SK-N-SH treated with all-trans-retinoic acid at 6 μM for 48 hours (cell line): ENCODE results near the gene TMEM169.

Experiments used
- ATAC-seq: fragments of 200-7000 bp; cut with Tn5 transposase; 3 replicates; pipeline ENCODE4 v1.9.1; 2020; ENCODE audit warnings: mild to moderate bottlenecking, moderate library complexity
- ARNTL ChIP-seq: fragments of 450-650 bp; formaldehyde crosslinking; IDR thresholded peaks from 2 replicates; pipeline ENCODE4 v1.5.0; 2020; ENCODE audit warnings: low read depth, mild to moderate bottlenecking, moderate library complexity, borderline replicate concordance
- BACH2 ChIP-seq: fragments of 250-450 bp; sonication (Bioruptor Pico); IDR thresholded peaks from 2 replicates; pipeline ENCODE4 v1.9.0; 2021; ENCODE audit warnings: mild to moderate bottlenecking, borderline replicate concordance
- CREB5 ChIP-seq: fragments of 250-450 bp; sonication (Bioruptor Pico); IDR thresholded peaks from 2 replicates; pipeline ENCODE4 v1.5.1; 2020; ENCODE audit warnings: low read depth, mild to moderate bottlenecking, moderate library complexity
- CSDC2 ChIP-seq: fragments of 250-450 bp; sonication (Bioruptor Pico); IDR thresholded peaks from 2 replicates; pipeline ENCODE4 v1.5.0; 2020; ENCODE audit warnings: mild to moderate bottlenecking, moderate library complexity
- CSRNP3 ChIP-seq: fragments of 250-450 bp; sonication (Bioruptor Pico); IDR thresholded peaks from 2 replicates; pipeline ENCODE4 v1.5.1; 2021; ENCODE audit warnings: mild to moderate bottlenecking, moderate library complexity
- ESRRG ChIP-seq: fragments of 250-450 bp; sonication (Bioruptor Pico); IDR thresholded peaks from 2 replicates; pipeline ENCODE4 v1.6.1; 2021; ENCODE audit warnings: mild to moderate bottlenecking
- GLIS3 ChIP-seq: fragments of 250-450 bp; sonication (Bioruptor Pico); IDR thresholded peaks from 2 replicates; pipeline ENCODE4 v1.5.0; 2020; ENCODE audit warnings: mild to moderate bottlenecking, moderate library complexity
- ISL1 ChIP-seq: fragments of 250-450 bp; sonication (Bioruptor Pico); IDR thresholded peaks from 2 replicates; pipeline ENCODE4 v2.1.2; 2022; ENCODE audit warnings: mild to moderate bottlenecking, moderate library complexity
- OSR1 ChIP-seq: fragments of 250-450 bp; sonication (Bioruptor Pico); IDR thresholded peaks from 2 replicates; pipeline ENCODE4 v1.8.0; 2022; ENCODE audit warnings: moderate library complexity, mild to moderate bottlenecking, inconsistent platforms
- PATZ1 ChIP-seq: fragments of 250-450 bp; sonication (Bioruptor Pico); IDR thresholded peaks from 2 replicates; pipeline ENCODE4 v1.8.0; 2020; ENCODE audit warnings: mild to moderate bottlenecking, moderate library complexity, borderline replicate concordance
- POU6F1 ChIP-seq: fragments of 250-450 bp; sonication (Bioruptor Pico); IDR thresholded peaks from 2 replicates; pipeline ENCODE4 v1.8.0; 2021; ENCODE audit warnings: low read depth, mild to moderate bottlenecking, moderate library complexity, borderline replicate concordance
- PPARA ChIP-seq: fragments of 250-450 bp; sonication (Bioruptor Pico); IDR thresholded peaks from 2 replicates; pipeline ENCODE4 v1.5.0; 2020; ENCODE audit warnings: mild to moderate bottlenecking, borderline replicate concordance
- SNAI2 ChIP-seq: fragments of 250-450 bp; sonication (Bioruptor Pico); IDR thresholded peaks from 2 replicates; pipeline ENCODE4 v1.5.0; 2020; ENCODE audit warnings: mild to moderate bottlenecking, moderate library complexity
- TOX ChIP-seq: fragments of 250-450 bp; sonication (Bioruptor Pico); IDR thresholded peaks from 2 replicates; pipeline ENCODE4 v1.8.0; 2021; ENCODE audit warnings: mild to moderate bottlenecking, moderate library complexity, borderline replicate concordance
- ZFP30 ChIP-seq: fragments of 450-650 bp; formaldehyde crosslinking; IDR thresholded peaks from 2 replicates; pipeline ENCODE4 v1.5.0; 2022; ENCODE audit warnings: mild to moderate bottlenecking, moderate library complexity
- ZNF565 ChIP-seq: fragments of 450-650 bp; formaldehyde crosslinking; conservative IDR thresholded peaks from 2 replicates; pipeline ENCODE4 v1.5.0; 2020; ENCODE audit warnings: low read depth, mild to moderate bottlenecking, moderate library complexity
- ZNF8 ChIP-seq: fragments of 450-650 bp; formaldehyde crosslinking; IDR thresholded peaks from 2 replicates; pipeline ENCODE4 v1.5.0; 2020; ENCODE audit warnings: mild to moderate bottlenecking, moderate library complexity

TMEM169 gene

GRCh38 chr2:216147172-216148131, 65.7 kb downstream of the TMEM169 start:
- ATAC-seq = no peak; the same call in 2 of the 3 replicates
- TF ChIP-seq ISL1 (CRISPR knock-in tag) = no peak
- no peak for TF ChIP-seq ZNF565 (CRISPR knock-in tag)
- TF ChIP-seq ARNTL (CRISPR knock-in tag) = no peak
- no peak for TF ChIP-seq ZFP30 (CRISPR knock-in tag)
- no peak for TF ChIP-seq CSRNP3
- no peak for TF ChIP-seq CREB5 (CRISPR knock-in tag)
- no peak for TF ChIP-seq TOX (CRISPR knock-in tag)
- no peak for TF ChIP-seq PATZ1 (CRISPR knock-in tag)
- TF ChIP-seq, all 23 proteins: peak for 0

- TF ChIP-seq CSDC2 (no peak), BACH2 (CRISPR knock-in tag) (no peak), GLIS3 (CRISPR knock-in tag) (no peak)
- no peak for ATAC-seq
Observed at GRCh38 chr2:216148983-216149382, 67.3 kb downstream of the TMEM169 start.

- ATAC-seq = no peak
- no peak for TF ChIP-seq ZFP30 (CRISPR knock-in tag)
- no peak for TF ChIP-seq ZNF8
- TF ChIP-seq CSDC2 = no peak
- no peak for TF ChIP-seq OSR1
- no peak for TF ChIP-seq PATZ1 (CRISPR knock-in tag)
- no peak for TF ChIP-seq CREB5 (CRISPR knock-in tag)
- no peak for TF ChIP-seq ISL1 (CRISPR knock-in tag)
- no peak for TF ChIP-seq POU6F1 (CRISPR knock-in tag)
- no peak for TF ChIP-seq CSRNP3
- no peak for TF ChIP-seq SNAI2 (CRISPR knock-in tag)
- no peak for TF ChIP-seq GLIS3 (CRISPR knock-in tag)
- TF ChIP-seq PPARA (CRISPR knock-in tag) = no peak
- no peak for TF ChIP-seq ZNF565 (CRISPR knock-in tag)
- no peak for TF ChIP-seq ESRRG
Observed at GRCh38 chr2:216149741-216150140, 68.0 kb downstream of the TMEM169 start.
